ENCODE results near the gene KAT8. TPM values are rescaled to one million over a fixed set of nuclear protein-coding genes. Genes with fewer than 3 reads are reported as not detected.

KAT8 gene
- total and polyA plus RNA-seq, 9 of the 15 experiments (the other 6 are each of a cell fraction or from before 2014, with no cell fraction given), result 10.0 to 98.5 (median 76.4) TPM

- Histone ChIP-seq H3K79me2 (ENCODE audit: control insufficient read depth, insufficient read depth, low read length) (no peaks in the 10 kb centered on the region), H3K36me3 (ENCODE audit: control insufficient read depth, insufficient read depth, low read length) (peaks cover 37% of the 10 kb centered on the region; the same call in 2 of the 3 replicates), H4K20me1 (replicated peaks; ENCODE audit: control insufficient read depth, insufficient read depth, low read length) (no peaks in the 10 kb centered on the region), H3K9me1 (ENCODE audit: control insufficient read depth, insufficient read depth, low read length) (no peaks in the 10 kb centered on the region), H3K27ac (ENCODE audit: extremely low read depth, low read depth, low read length) (no peak overlapping the region), H3K9me3 (replicated peaks; ENCODE audit: control insufficient read depth, insufficient read depth, low read depth, low read length) (no peaks in the 10 kb centered on the region), H3K4me3 (no peak overlapping the region), H3K4me2 (ENCODE audit: insufficient read depth, low read length) (no peak overlapping the region), H2AFZ (ENCODE audit: low read depth, low read length) (no peak overlapping the region), H3K9ac (ENCODE audit: insufficient read depth in 1 of 2, low read depth in 2 of 2, low read length in 2 of 2) (peak overlapping the region in 1 of 2 experiments; percentile 61; a peak in 1 of 4 replicates), H3K27me3 (ENCODE audit: control insufficient read depth in 2 of 2, insufficient read depth in 2 of 2, low read length in 2 of 2) (no peaks in the 10 kb centered on the region), H3K4me1 (replicated peaks in 1 of 2; ENCODE audit: control insufficient read depth in 2 of 2, insufficient read depth in 2 of 2, low read length in 2 of 2) (peaks cover 44 to 86% of the 10 kb centered on the region in 2 experiments)
- 81% methylated on average over 6 of the region's 6 CpGs for WGBS (ENCODE audit: insufficient coverage, low coverage, missing lambda C conversion rate)
- DNase-seq (ENCODE audit: extremely low read depth in 1 of 4, low spot score in 3 of 4), result no peak
- TF ChIP-seq SIN3A (IDR thresholded peaks at IDR 0.05; ENCODE audit: borderline replicate concordance in 2 of 2, control insufficient read depth in 1 of 2, low read depth in 2 of 2, low read length in 2 of 2) (no peak), NR2C1 (IDR thresholded peaks at IDR 0.05) (peak; percentile 89), NR2C1 (tag; IDR thresholded peaks at IDR 0.05) (peak; percentile 89), CHD2 (IDR thresholded peaks at IDR 0.05; ENCODE audit: low read depth, low read length) (no peak), FOXJ2 (tag; IDR thresholded peaks at IDR 0.05) (no peak), ZNF561 (CRISPR knock-in tag; conservative IDR thresholded peaks at IDR 0.05) (no peak), NFYB (IDR thresholded peaks at IDR 0.05; ENCODE audit: extremely low read depth, insufficient read length) (no peak), JUND (IDR thresholded peaks at IDR 0.05; ENCODE audit: borderline replicate concordance, low read depth, low read length) (no peak), JUND (tag; IDR thresholded peaks at IDR 0.05; ENCODE audit: borderline replicate concordance, low read depth, low read length) (no peak), ATF4 (CRISPR knock-in tag; IDR thresholded peaks at IDR 0.05) (no peak), CREBBP (IDR thresholded peaks at IDR 0.05; ENCODE audit: low read depth, low read length) (no peak), NR2C2 (CRISPR knock-in tag; IDR thresholded peaks at IDR 0.05) (0 out of 2 replicates have a peak, but pooled peaks have one; percentile 55), NR2C2 (tag; IDR thresholded peaks at IDR 0.05) (peak; percentile 74), PATZ1 (CRISPR knock-in tag; IDR thresholded peaks at IDR 0.05; ENCODE audit: borderline replicate concordance) (no peak), MBD2 (IDR thresholded peaks at IDR 0.05; ENCODE audit: borderline replicate concordance, low read depth) (no peak), STAG1 (CRISPR knock-in tag; IDR thresholded peaks at IDR 0.05; ENCODE audit: borderline replicate concordance) (no peak)
- ATAC-seq, result no peak
- no TSS peak for BruUV-seq (replicated peaks)
- FAIRE-seq, result no peak
- POLR2A ChIA-PET, result interaction anchor here (1.2 to 2.4 kb wide), 2 partner anchors 12 to 47 kb away, joined by 9 read pairs; partner anchors contain the start of gene FUS
- CTCF ChIA-PET (ENCODE audit: low intra/inter-chr PET ratio), result no interaction called here
- in situ Hi-C loops (cut with MboI) (no loop called here), intact Hi-C loops (cut with micrococcal nuclease) (no loop called here)
Measured at GRCh38 chr16:31133046-31133501, 15.6 kb downstream of the KAT8 start.
